Measurements from ENCODE around the gene SELP. TPM values are rescaled to one million over a fixed set of nuclear protein-coding genes. Genes with fewer than 3 reads are reported as not detected.

SELP gene
- total RNA-seq, 1 experiment from 2014 or later: not detected

DNA sequence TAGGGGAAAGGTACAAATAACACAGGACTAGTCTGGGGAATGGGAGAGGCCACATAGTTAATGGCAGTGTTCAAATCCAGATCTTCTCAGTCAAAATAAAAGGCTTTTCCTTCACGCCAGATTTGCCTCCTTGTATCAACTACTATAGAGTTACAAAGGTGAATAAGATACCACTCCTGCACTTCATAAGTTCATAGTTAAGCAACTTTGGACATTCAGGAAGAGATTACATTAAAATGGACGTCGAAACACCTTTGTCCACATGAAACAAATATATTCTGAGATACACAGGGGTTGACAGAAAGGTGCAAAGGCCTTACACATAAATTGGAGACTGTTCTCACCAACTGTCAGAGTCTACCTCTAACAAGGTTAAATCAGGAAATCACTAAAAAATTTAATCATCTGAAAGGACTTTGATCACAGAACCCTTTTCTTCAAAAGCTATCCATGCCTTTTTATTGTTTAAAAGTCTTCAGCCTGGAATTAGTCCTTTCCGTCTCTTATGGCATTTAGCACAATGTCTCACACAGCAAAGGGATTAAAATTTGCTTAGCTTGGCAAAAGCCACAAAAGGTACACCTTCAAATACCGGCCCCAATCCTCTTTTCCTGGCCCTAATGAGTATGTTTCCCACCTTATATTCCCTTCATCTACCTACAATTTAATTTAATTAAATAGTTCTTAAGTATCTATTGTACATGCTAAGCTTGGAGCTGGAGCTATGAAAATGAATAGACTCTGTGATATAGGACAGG lies 51.8 kb downstream of the SELP start:
- Histone ChIP-seq H3K18ac (ENCODE audit: insufficient read length, low read depth, low read length) (no peak overlapping the region), H2BK12ac (ENCODE audit: insufficient read length, low read depth, low read length) (no peak overlapping the region), H2BK5ac (ENCODE audit: insufficient read length, low read length) (no peak overlapping the region), H4K20me1 (ENCODE audit: control insufficient read depth, insufficient read depth, insufficient read length) (no peaks in the 10 kb centered on the region), H3K79me2 (ENCODE audit: insufficient read depth, low read length) (no peaks in the 10 kb centered on the region), H4K5ac (ENCODE audit: insufficient read length, low read depth, low read length) (no peak overlapping the region), H3K23me2 (ENCODE audit: insufficient read length, low read depth, low read length, poor library complexity, severe bottlenecking) (no peaks in the 10 kb centered on the region), H3K56ac (ENCODE audit: insufficient read length, low read depth, low read length) (no peak overlapping the region), H3K4me1 (ENCODE audit: insufficient read depth, low read length) (no peaks in the 10 kb centered on the region), H3K23ac (ENCODE audit: insufficient read length, low read depth, low read length) (no peak overlapping the region), H2BK15ac (ENCODE audit: low read depth, low read length) (no peak overlapping the region), H3K9ac (ENCODE audit: extremely low read depth, insufficient read length, low read length) (no peak overlapping the region), H3T11ph (ENCODE audit: low read length) (no peak overlapping the region), H4K91ac (ENCODE audit: insufficient read length, low read depth, low read length) (no peak overlapping the region), H3K9me3 (ENCODE audit: control insufficient read depth, low read depth, low read length) (no peaks in the 10 kb centered on the region), H3K27me3 (ENCODE audit: insufficient read depth, low read length) (no peaks in the 10 kb centered on the region), H2AK5ac (ENCODE audit: insufficient read length, low read length) (no peak overlapping the region), H3K14ac (ENCODE audit: insufficient read depth, low read length) (no peak overlapping the region), H2BK120ac (ENCODE audit: low read depth, low read length, poor library complexity, severe bottlenecking) (no peak overlapping the region), H2BK20ac (ENCODE audit: low read depth, low read length, poor library complexity, severe bottlenecking) (no peak overlapping the region), H2AFZ (ENCODE audit: low read length) (no peak overlapping the region), H3K27ac (ENCODE audit: insufficient read length, low read depth, low read length) (no peak overlapping the region), H3K4ac (ENCODE audit: low read depth, low read length) (no peak overlapping the region), H3K4me2 (ENCODE audit: insufficient read depth, insufficient read length, low read length) (no peak overlapping the region), H4K8ac (replicated peaks; ENCODE audit: insufficient read length, low read depth, low read length) (no peak overlapping the region), H3K79me1 (ENCODE audit: insufficient read depth, low read depth, low read length, poor library complexity, severe bottlenecking) (no peaks in the 10 kb centered on the region)
- WGBS (ENCODE audit: extremely low coverage, insufficient read length, low lambda C conversion rate): no CpG with 5 or more reads among the region's 5 CpGs
- H3K36me3 Mint-ChIP-seq (ENCODE audit: insufficient read depth in 1 of 3, low read depth in 3 of 3): no peaks in the 10 kb centered on the region
- H3K27me3 Mint-ChIP-seq (ENCODE audit: low read depth): peaks cover 3% of the 10 kb centered on the region
- no peaks in the 10 kb centered on the region for H3K4me1 Mint-ChIP-seq
- no peak overlapping the region for H3K27ac Mint-ChIP-seq
- TF ChIP-seq, protein P1, sequence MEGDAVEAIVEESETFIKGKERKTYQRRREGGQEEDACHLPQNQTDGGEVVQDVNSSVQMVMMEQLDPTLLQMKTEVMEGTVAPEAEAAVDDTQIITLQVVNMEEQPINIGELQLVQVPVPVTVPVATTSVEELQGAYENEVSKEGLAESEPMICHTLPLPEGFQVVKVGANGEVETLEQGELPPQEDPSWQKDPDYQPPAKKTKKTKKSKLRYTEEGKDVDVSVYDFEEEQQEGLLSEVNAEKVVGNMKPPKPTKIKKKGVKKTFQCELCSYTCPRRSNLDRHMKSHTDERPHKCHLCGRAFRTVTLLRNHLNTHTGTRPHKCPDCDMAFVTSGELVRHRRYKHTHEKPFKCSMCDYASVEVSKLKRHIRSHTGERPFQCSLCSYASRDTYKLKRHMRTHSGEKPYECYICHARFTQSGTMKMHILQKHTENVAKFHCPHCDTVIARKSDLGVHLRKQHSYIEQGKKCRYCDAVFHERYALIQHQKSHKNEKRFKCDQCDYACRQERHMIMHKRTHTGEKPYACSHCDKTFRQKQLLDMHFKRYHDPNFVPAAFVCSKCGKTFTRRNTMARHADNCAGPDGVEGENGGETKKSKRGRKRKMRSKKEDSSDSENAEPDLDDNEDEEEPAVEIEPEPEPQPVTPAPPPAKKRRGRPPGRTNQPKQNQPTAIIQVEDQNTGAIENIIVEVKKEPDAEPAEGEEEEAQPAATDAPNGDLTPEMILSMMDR (conservative IDR thresholded peaks at IDR 0.05): no peak
- no peaks in the 10 kb centered on the region for H3K9me3 Mint-ChIP-seq
- DNase-seq: no peak
- no peak overlapping the region for H3K4me3 Mint-ChIP-seq

Measured in H9 (cell line).